Neural cell (in vitro differentiated cells): ENCODE measurements around the gene CEP72.

Experiments
- EP300 ChIP-seq: fragments of 450-650 bp; conservative IDR thresholded peaks from 2 replicates; pipeline ENCODE4 v1.6.1; 2014; ENCODE audit warnings: antibody characterized with exemption, mild to moderate bottlenecking, moderate library complexity; ENCODE audit not compliant: poor library complexity, severe bottlenecking
- EZH2 ChIP-seq: fragments of 200-600, 300-800 bp; shearing (Covaris generic), sonication (generic); IDR thresholded peaks from 2 replicates; pipeline ENCODE4 v1.6.1; 2014; ENCODE audit warnings: antibody characterized with exemption, low read length, borderline replicate concordance, mild to moderate bottlenecking; ENCODE audit not compliant: insufficient read depth, poor library complexity, severe bottlenecking
- POLR2AphosphoS5 ChIP-seq: IDR thresholded peaks from 2 replicates; pipeline ENCODE4 v1.6.1; 2012
- REST ChIP-seq: IDR thresholded peaks from 2 replicates; pipeline ENCODE4 v1.6.1; 2012; ENCODE audit warnings: borderline replicate concordance
- TF ChIP-seq, protein P1 (sequence below): fragments of 450-650 bp; IDR thresholded peaks from 2 replicates; pipeline ENCODE4 v1.5.1; 2014; ENCODE audit warnings: antibody characterized with exemption, mild to moderate bottlenecking, moderate library complexity; ENCODE audit not compliant: poor library complexity, severe bottlenecking

GRCh38 chr5:685262-686171, 73.4 kb downstream of the CEP72 start:
- TF ChIP-seq, protein P1, sequence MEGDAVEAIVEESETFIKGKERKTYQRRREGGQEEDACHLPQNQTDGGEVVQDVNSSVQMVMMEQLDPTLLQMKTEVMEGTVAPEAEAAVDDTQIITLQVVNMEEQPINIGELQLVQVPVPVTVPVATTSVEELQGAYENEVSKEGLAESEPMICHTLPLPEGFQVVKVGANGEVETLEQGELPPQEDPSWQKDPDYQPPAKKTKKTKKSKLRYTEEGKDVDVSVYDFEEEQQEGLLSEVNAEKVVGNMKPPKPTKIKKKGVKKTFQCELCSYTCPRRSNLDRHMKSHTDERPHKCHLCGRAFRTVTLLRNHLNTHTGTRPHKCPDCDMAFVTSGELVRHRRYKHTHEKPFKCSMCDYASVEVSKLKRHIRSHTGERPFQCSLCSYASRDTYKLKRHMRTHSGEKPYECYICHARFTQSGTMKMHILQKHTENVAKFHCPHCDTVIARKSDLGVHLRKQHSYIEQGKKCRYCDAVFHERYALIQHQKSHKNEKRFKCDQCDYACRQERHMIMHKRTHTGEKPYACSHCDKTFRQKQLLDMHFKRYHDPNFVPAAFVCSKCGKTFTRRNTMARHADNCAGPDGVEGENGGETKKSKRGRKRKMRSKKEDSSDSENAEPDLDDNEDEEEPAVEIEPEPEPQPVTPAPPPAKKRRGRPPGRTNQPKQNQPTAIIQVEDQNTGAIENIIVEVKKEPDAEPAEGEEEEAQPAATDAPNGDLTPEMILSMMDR = no peak
- no peak for TF ChIP-seq POLR2AphosphoS5
- no peak for TF ChIP-seq REST
- TF ChIP-seq EP300 = no peak
- TF ChIP-seq EZH2 = no peak
